Endothelial cell (in vitro differentiated cells): Measurements from ENCODE around the gene DENND1A. TPM values are rescaled to one million over a fixed set of nuclear protein-coding genes. Genes with fewer than 3 reads are reported as not detected.
"Not testable (repeated sequence)": the region's sequence is repeated elsewhere in the genome, so short reads cannot be mapped to it uniquely, and the experiment has no call there.

Experiments
- DNase-seq: peaks from one replicate; pipeline ENCODE4 v3.0.0; 2021; ENCODE audit warnings: low spot score
- H3K27ac Mint-ChIP-seq: one replicate; pipeline ENCODE4 v1.8.0; 2021; ENCODE audit warnings: mixed read lengths, inconsistent platforms; ENCODE audit not compliant: unreplicated experiment
- H3K27me3 Mint-ChIP-seq: one replicate; pipeline ENCODE4 v1.8.0; 2021; ENCODE audit warnings: mild to moderate bottlenecking, moderate library complexity, mixed read lengths, inconsistent platforms; ENCODE audit not compliant: unreplicated experiment
- H3K36me3 Mint-ChIP-seq: one replicate; pipeline ENCODE4 v1.8.0; 2021; ENCODE audit warnings: mild to moderate bottlenecking, low read depth, mixed read lengths, inconsistent platforms; ENCODE audit not compliant: unreplicated experiment
- H3K4me1 Mint-ChIP-seq: one replicate; pipeline ENCODE4 v1.8.0; 2021; ENCODE audit warnings: mild to moderate bottlenecking, mixed read lengths, inconsistent platforms; ENCODE audit not compliant: unreplicated experiment
- H3K4me3 Mint-ChIP-seq: one replicate; pipeline ENCODE4 v1.8.0; 2021; ENCODE audit warnings: mild to moderate bottlenecking, mixed read lengths, inconsistent platforms; ENCODE audit not compliant: unreplicated experiment
- H3K9me3 Mint-ChIP-seq: one replicate; pipeline ENCODE4 v1.8.0; 2021; ENCODE audit warnings: mixed read lengths, inconsistent platforms; ENCODE audit not compliant: unreplicated experiment
- CTCF ChIP-seq: fragments of 200-600 bp; sonication (generic); IDR thresholded peaks from one replicate; pipeline ENCODE4 v1.5.0; 2021; ENCODE audit warnings: antibody characterized with exemption; ENCODE audit not compliant: unreplicated experiment
- total RNA-seq: library from RNA; stranded (reverse); fragmentation: NEBNext Ultra II Directional; extraction: Animal tissue kit (Norgen Biotek cat#: 25700); gene quantifications from one replicate; pipeline ENCODE4 v1.2.1, GENCODE V29; 2021; ENCODE audit not compliant: unreplicated experiment

DENND1A gene
- total RNA-seq, 1 donor from 2014 or later: 14.1 TPM

- H3K27ac Mint-ChIP-seq: no peak overlapping the region
- DNase-seq: no peak
- no peaks in the 10 kb centered on the region for H3K36me3 Mint-ChIP-seq
- TF ChIP-seq CTCF: no peak
- H3K27me3 Mint-ChIP-seq: no peaks in the 10 kb centered on the region
- H3K4me3 Mint-ChIP-seq: no peak overlapping the region
- peaks cover 4% of the 10 kb centered on the region for H3K4me1 Mint-ChIP-seq
- no peaks in the 10 kb centered on the region for H3K9me3 Mint-ChIP-seq
These were observed 36.8 kb downstream of the DENND1A start for GRCh38 chr9:123893115-123893514.

GRCh38 chr9:123887837-123888236 lies 42.1 kb downstream of the DENND1A start:
- H3K27ac Mint-ChIP-seq: no peak overlapping the region
- DNase-seq: no peak
- peaks cover 3% of the 10 kb centered on the region for H3K27me3 Mint-ChIP-seq
- H3K4me1 Mint-ChIP-seq: peaks cover 10% of the 10 kb centered on the region
- no peaks in the 10 kb centered on the region for H3K36me3 Mint-ChIP-seq
- no peak overlapping the region for H3K4me3 Mint-ChIP-seq
- TF ChIP-seq CTCF: no peak
- H3K9me3 Mint-ChIP-seq: no peaks in the 10 kb centered on the region

GRCh38 chr9:123885834-123886233 lies 44.1 kb downstream of the DENND1A start:
- H3K4me1 Mint-ChIP-seq: not testable (repeated sequence)

GRCh38 chr9:123883634-123884033 lies 46.3 kb downstream of the DENND1A start:
- no peak for DNase-seq
- H3K4me3 Mint-ChIP-seq: no peak overlapping the region
- H3K27ac Mint-ChIP-seq: no peak overlapping the region
- H3K36me3 Mint-ChIP-seq: no peaks in the 10 kb centered on the region
- H3K4me1 Mint-ChIP-seq: peaks cover 10% of the 10 kb centered on the region
- no peaks in the 10 kb centered on the region for H3K9me3 Mint-ChIP-seq
- peaks cover 3% of the 10 kb centered on the region for H3K27me3 Mint-ChIP-seq
- no peak for TF ChIP-seq CTCF

More at GRCh38 chr9:123885834-123886233, 44.1 kb downstream of the DENND1A start:
- DNase-seq, H3K27ac Mint-ChIP-seq, H3K4me3 Mint-ChIP-seq, H3K27me3 Mint-ChIP-seq, H3K9me3 Mint-ChIP-seq, H3K36me3 Mint-ChIP-seq: not testable (repeated sequence)

- no peaks in the 10 kb centered on the region for H3K9me3 Mint-ChIP-seq
- TF ChIP-seq CTCF: no peak
These were observed 48.3 kb downstream of the DENND1A start for GRCh38 chr9:123881604-123882003.

GRCh38 chr9:123880420-123880819 lies 49.5 kb downstream of the DENND1A start:
- no peaks in the 10 kb centered on the region for H3K9me3 Mint-ChIP-seq
- no peaks in the 10 kb centered on the region for H3K36me3 Mint-ChIP-seq
- H3K4me1 Mint-ChIP-seq: peaks cover 10% of the 10 kb centered on the region

More at GRCh38 chr9:123881604-123882003, 48.3 kb downstream of the DENND1A start:
- H3K4me1 Mint-ChIP-seq: peaks cover 10% of the 10 kb centered on the region
- no peak overlapping the region for H3K27ac Mint-ChIP-seq
- no peak overlapping the region for H3K4me3 Mint-ChIP-seq
- H3K27me3 Mint-ChIP-seq: no peaks in the 10 kb centered on the region
- DNase-seq: no peak
- no peaks in the 10 kb centered on the region for H3K36me3 Mint-ChIP-seq

More at GRCh38 chr9:123880420-123880819, 49.5 kb downstream of the DENND1A start:
- no peak for DNase-seq
- Mint-ChIP-seq H3K4me3 (no peak overlapping the region), H3K27ac (no peak overlapping the region), H3K27me3 (no peaks in the 10 kb centered on the region)
- no peak for TF ChIP-seq CTCF
